K562 (cell line): ENCODE measurements around the gene ZNF705A. TPM values are rescaled to one million over a fixed set of nuclear protein-coding genes. Genes with fewer than 3 reads are reported as not detected.
"Not testable (repeated sequence)": the region's sequence is repeated elsewhere in the genome, so short reads cannot be mapped to it uniquely, and the experiment has no call there.

Experiments
- ATAC-seq: fragments of 200-7000 bp; cut with Tn5 transposase; 3 replicates; pipeline ENCODE4 v1.9.1; 2020; ENCODE audit warnings: moderate library complexity
- BruUV-seq: library from RNA; stranded (reverse); fragments of 400-500 nt; replicated peaks from 2 replicates; lab custom pipeline; 2021; lab: Mats Ljungman, UMichigan
- CTCF ChIA-PET: fragments of 300-600 bp; formaldehyde crosslinking; extraction: SDS; loops from one replicate; lab custom pipeline; 2021; ENCODE audit warnings: low intra/inter-chr PET ratio; lab: Yijun Ruan, JAX
- POLR2A ChIA-PET: fragments of 300-600, 350-650 bp; sonication (Branson Sonifier 250); formaldehyde crosslinking; extraction: SDS; loops from one replicate; lab custom pipeline; 2021; ENCODE audit warnings: antibody characterized with exemption, inconsistent platforms; lab: Yijun Ruan, JAX
- DNase-seq, 4 experiments: peaks; one replicate each; pipeline versions ENCODE4 v3.0.0 to v3.0.0-alpha.2; 2011 to 2018; ENCODE audit warnings: low spot score in 3 of 4, mixed read lengths in 3 of 4; ENCODE audit errors: extremely low read depth in 1 of 4
- FAIRE-seq: peaks from 2 replicates; lab custom pipeline; 2011; peaks lifted over from hg19 to GRCh38; lab: Jason Lieb, UNC
- H2AFZ ChIP-seq: 2 replicates; pipeline ENCODE4 v1.6.0; 2011; ENCODE audit warnings: low read depth, low read length, control low read depth, inconsistent platforms
- H3K27ac ChIP-seq: fragments of 200-600 bp; 3 replicates; pipeline ENCODE4 v1.8.0; 2011; ENCODE audit warnings: low read depth, mild to moderate bottlenecking, control low read depth, inconsistent platforms, low read length, moderate library complexity, mixed read lengths; ENCODE audit errors: extremely low read depth
- H3K27me3 ChIP-seq, 2 experiments: fragments of 300-600 bp in 1 of 2; 2 replicates in 1 of 2; 3 replicates in 1 of 2; pipeline versions ENCODE4 v1.6.0 to v1.8.0; 2011; ENCODE audit warnings: inconsistent platforms in 2 of 2, low read length in 2 of 2, mild to moderate bottlenecking in 1 of 2, mixed read lengths in 1 of 2, moderate library complexity in 1 of 2; ENCODE audit not compliant: control insufficient read depth in 2 of 2, insufficient read depth in 2 of 2
- H3K36me3 ChIP-seq: fragments of 300-600 bp; 3 replicates; pipeline ENCODE4 v1.8.0; 2011; ENCODE audit warnings: mild to moderate bottlenecking, low read length, inconsistent platforms; ENCODE audit not compliant: control insufficient read depth, insufficient read depth
- H3K4me1 ChIP-seq, 2 experiments: fragments of 200-600 bp in 1 of 2; replicated peaks in 1 of 2; 2 replicates in 1 of 2; 3 replicates in 1 of 2; pipeline versions ENCODE4 v1.5.1 to v1.8.0; 2011; ENCODE audit warnings: inconsistent platforms in 2 of 2, low read length in 2 of 2, mild to moderate bottlenecking in 1 of 2, mixed read lengths in 1 of 2, moderate library complexity in 1 of 2; ENCODE audit not compliant: control insufficient read depth in 2 of 2, insufficient read depth in 2 of 2
- H3K4me2 ChIP-seq: 2 replicates; pipeline ENCODE4 v1.6.1; 2011; ENCODE audit warnings: low read length, control low read depth, inconsistent platforms, mixed read lengths; ENCODE audit not compliant: insufficient read depth
- H3K4me3 ChIP-seq: fragments of 200-600 bp; sonication (generic), shearing (Covaris generic); 2 replicates; pipeline ENCODE4 v1.5.1; 2016; ENCODE audit warnings: control low read depth, inconsistent platforms
- H3K79me2 ChIP-seq: fragments of 200-600 bp; 3 replicates; pipeline ENCODE4 v1.8.0; 2011; ENCODE audit warnings: low read length, inconsistent platforms; ENCODE audit not compliant: control insufficient read depth, insufficient read depth
- H3K9ac ChIP-seq, 2 experiments: 2 replicates each; pipeline versions ENCODE4 v1.6.0 to v1.6.1; 2011; ENCODE audit warnings: low read depth in 2 of 2, low read length in 2 of 2, control low read depth in 1 of 2, inconsistent platforms in 1 of 2, mild to moderate bottlenecking in 1 of 2, mixed read lengths in 1 of 2; ENCODE audit not compliant: insufficient read depth in 1 of 2
- H3K9me1 ChIP-seq: one replicate; pipeline ENCODE4 v1.6.0; 2011; ENCODE audit warnings: inconsistent platforms, mild to moderate bottlenecking, low read length, moderate library complexity; ENCODE audit not compliant: control insufficient read depth, insufficient read depth
- H3K9me3 ChIP-seq: replicated peaks from 2 replicates; pipeline ENCODE4 v1.5.1; 2011; ENCODE audit warnings: low read depth, low read length, inconsistent platforms; ENCODE audit not compliant: control insufficient read depth, insufficient read depth
- H4K20me1 ChIP-seq: replicated peaks from 2 replicates; pipeline ENCODE4 v1.6.1; 2011; ENCODE audit warnings: low read length, inconsistent platforms, mixed read lengths; ENCODE audit not compliant: control insufficient read depth, insufficient read depth
- WGBS: fragments of 100-300 bp; shearing (Covaris generic); methylation state at CpG from one replicate; pipeline ENCODE4 v1.1.6; 2016; ENCODE audit warnings: low coverage, mixed read lengths; ENCODE audit not compliant: insufficient coverage; ENCODE audit errors: missing lambda C conversion rate; 5-methylcytosine and 5-hydroxymethylcytosine counted together
- in situ Hi-C: fragments of 300-500 bp; cut with MboI; formaldehyde crosslinking; loops from 4 replicates; pipeline ENCODE4 v1.15.0; 2018; ENCODE audit warnings: inconsistent platforms, mixed read lengths
- intact Hi-C: fragments of 100-400 bp; cut with micrococcal nuclease; formaldehyde crosslinking; loops from 2 replicates; pipeline ENCODE4 v1.14.2; 2022
- polyA plus RNA-seq, 8 experiments: library from polyadenylated mRNA; depleted of rRNA in 4 of 8; stranded (reverse) in 5 of 8; unstranded in 3 of 8; fragments of >200 nt; fragmentation: Nextera tagmentation in 2 of 8; fragmentation: Illumina TruSeq in 1 of 8; extraction: Ambion mirVana in 2 of 8; extraction: Trizol in 1 of 8; gene quantifications; 2 replicates each; pipeline versions ENCODE4 v1.2.1 to v1.2.3, GENCODE V29; 2011 to 2014; ENCODE audit warnings: inconsistent platforms in 1 of 8, missing spikeins in 1 of 8
- total RNA-seq, 7 experiments: library from RNA; depleted of rRNA in 6 of 7; stranded (reverse); fragments of >200 nt in 6 of 7; fragmentation: Illumina TruSeq in 2 of 7; extraction: Trizol in 2 of 7; gene quantifications; 2 replicates each; pipeline versions ENCODE4 v1.2.1 to v1.2.3, GENCODE V29; 2011 to 2021; ENCODE audit warnings: low replicate concordance in 1 of 7

ZNF705A gene
- total and polyA plus RNA-seq, 9 of the 15 experiments (the other 6 are each of a cell fraction or from before 2014, with no cell fraction given): not detected

- BruUV-seq, DNase-seq, H2AFZ ChIP-seq, H3K4me1 ChIP-seq, H3K36me3 ChIP-seq, intact Hi-C loops, H4K20me1 ChIP-seq, CTCF ChIA-PET, POLR2A ChIA-PET, H3K4me2 ChIP-seq, H3K9ac ChIP-seq, H3K4me3 ChIP-seq, in situ Hi-C loops, H3K27me3 ChIP-seq, H3K79me2 ChIP-seq, H3K27ac ChIP-seq, H3K9me3 ChIP-seq, ATAC-seq, H3K9me1 ChIP-seq, FAIRE-seq: not testable (repeated sequence)
- WGBS: 21% methylated on average over 10 of the region's 18 CpGs
These were observed 23.0 kb upstream of the ZNF705A start for GRCh38 chr12:8133636-8134397.

- H3K9me1 ChIP-seq, H2AFZ ChIP-seq, H3K4me2 ChIP-seq, BruUV-seq, H3K9ac ChIP-seq, H3K36me3 ChIP-seq, H3K27me3 ChIP-seq, H3K79me2 ChIP-seq, DNase-seq, H3K4me1 ChIP-seq, POLR2A ChIA-PET, H3K27ac ChIP-seq, intact Hi-C loops, FAIRE-seq, CTCF ChIA-PET, in situ Hi-C loops, H3K9me3 ChIP-seq, ATAC-seq, H4K20me1 ChIP-seq, H3K4me3 ChIP-seq: not testable (repeated sequence)
- 0% methylated on average over 1 of the region's 23 CpGs for WGBS
These were observed 22.4 kb upstream of the ZNF705A start for GRCh38 chr12:8134398-8134930.
